GM19397 (cell line): Measurements from ENCODE around the gene CNPY2.
"Not testable (repeated sequence)": the region's sequence is repeated elsewhere in the genome, so short reads cannot be mapped to it uniquely, and the experiment has no call there.

Source experiments
- ATAC-seq: cut with Tn5 transposase; IDR thresholded peaks from one replicate; pipeline ENCODE4 v1.9.1; 2021; ENCODE audit warnings: mild to moderate bottlenecking, moderate library complexity; ENCODE audit not compliant: unreplicated experiment

The CNPY2 gene

DNA sequence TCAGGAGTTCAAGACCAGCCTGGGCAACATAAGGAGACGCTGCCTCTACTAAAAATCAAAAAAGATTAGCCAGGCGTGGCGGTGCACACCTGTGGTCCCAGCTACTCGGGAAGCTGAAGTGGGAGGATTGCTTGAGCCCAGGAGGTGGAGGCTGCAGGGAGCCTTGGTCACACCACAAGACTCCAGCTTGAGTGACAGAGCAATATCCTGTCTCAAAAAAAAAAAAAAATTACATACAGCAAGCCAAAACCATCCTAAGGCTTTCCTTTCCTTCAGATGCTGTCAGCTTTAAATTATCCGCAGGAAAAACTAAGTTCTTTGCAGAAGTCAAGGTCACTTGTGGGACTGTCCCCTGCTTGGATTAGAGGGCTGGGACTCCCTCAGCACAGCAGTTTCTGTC lies 17.0 kb downstream of the CNPY2 start:
- ATAC-seq: no peak

DNA sequence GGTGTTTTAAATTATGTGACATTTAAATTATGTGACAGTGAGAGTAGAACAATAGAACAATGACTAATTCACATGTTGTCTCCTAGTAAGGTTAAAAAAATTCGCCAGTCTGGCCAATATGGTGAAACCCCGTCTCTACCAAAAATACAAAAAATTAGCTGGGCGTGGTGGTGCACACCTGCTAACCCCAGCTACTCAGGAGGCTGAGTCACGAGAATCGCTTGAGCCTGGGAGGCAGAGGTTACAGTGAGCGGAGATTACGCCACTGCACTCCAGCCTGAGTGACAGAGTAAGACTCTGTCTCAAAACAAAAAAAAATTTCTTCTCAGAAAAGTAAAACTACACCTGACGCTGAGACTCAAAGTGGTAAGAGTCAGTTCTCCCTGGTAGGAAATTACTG lies 18.4 kb downstream of the CNPY2 start:
- no peak for ATAC-seq

- ATAC-seq: no peak
These were observed 19.5 kb downstream of the CNPY2 start for GRCh38 chr12:56296295-56296694.

DNA sequence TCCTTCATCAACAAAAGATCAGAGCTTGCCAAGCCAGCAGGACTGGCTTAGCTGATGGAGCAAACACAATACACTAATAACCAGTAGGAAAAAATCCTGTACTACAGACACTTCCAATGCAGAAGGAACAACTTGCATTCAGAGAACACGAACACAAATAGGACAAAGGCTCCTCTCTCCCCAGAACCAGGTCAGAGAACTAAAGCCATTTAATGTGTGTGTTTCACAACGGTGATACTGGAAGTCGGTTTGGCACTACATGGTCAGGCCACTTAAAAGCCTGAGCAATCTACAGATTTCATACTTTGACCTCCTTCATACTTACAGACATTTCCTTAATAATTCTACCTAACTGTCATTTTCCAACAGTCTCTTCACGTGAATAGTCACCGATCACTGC lies 22.0 kb downstream of the CNPY2 start:
- no peak for ATAC-seq

- ATAC-seq: no peak
These were observed 26.9 kb downstream of the CNPY2 start for GRCh38 chr12:56288705-56289387.

GRCh38 chr12:56286044-56286830 lies 29.6 kb downstream of the CNPY2 start:
- ATAC-seq: no peak

DNA sequence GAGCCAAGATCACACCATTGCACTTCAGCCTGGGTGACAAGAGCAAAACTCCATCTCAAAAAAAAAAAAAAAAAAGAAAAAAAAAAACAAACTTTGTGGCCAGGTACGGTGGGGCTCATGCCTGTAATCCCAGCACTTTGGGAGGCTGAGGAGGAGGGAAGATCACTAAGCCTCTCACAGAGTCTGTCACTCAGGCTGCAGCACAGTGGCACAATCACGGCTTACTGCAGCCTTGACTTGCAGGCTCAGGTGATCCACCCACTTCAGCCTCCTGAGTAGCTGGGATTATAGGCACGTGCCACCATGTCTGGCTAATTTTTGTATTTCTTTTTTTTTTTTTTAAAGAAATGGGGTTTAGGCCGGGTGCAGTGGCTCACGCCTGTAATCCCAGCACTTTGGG lies 31.5 kb downstream of the CNPY2 start:
- ATAC-seq: not testable (repeated sequence)

DNA sequence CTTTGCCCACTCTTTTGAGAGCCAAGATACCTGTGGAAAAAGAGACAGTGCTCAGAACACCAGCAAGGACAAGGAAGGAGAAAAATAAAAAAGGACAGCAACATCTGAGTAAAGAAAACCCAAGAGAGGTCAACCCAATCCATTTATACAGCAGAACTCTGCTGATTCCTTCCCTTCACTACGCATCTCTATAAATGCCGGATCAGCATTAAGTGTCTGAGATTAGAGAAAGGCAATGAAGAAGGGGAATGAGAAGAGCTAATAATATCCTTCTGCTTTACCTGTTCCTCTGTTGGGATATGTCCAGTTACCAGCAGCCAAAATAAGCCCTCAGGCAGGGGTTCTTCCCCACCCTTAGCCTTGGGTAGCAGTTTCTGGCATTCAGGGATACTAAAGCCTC lies 33.2 kb downstream of the CNPY2 start:
- no peak for ATAC-seq

DNA sequence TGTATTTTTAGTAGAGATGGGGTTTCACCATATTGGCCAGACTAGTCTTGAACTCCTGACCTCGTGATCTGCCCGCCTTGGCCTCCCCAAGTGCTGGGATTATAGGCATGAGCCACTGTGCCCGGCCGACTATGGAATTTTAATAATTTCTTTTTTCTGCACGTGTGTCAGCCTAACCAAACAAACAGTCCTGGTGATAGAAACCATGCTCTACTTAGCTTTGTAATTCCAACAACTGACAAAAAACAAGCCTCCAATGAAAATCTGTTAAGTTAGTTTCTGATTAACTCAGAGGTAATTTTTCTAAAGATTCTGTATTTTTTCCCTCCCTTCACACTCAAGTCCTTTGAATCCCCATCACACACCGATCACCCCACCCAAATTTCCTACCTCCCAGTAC lies 33.8 kb downstream of the CNPY2 start:
- ATAC-seq: no peak

- ATAC-seq: no peak
These were observed 34.9 kb downstream of the CNPY2 start for GRCh38 chr12:56280849-56281248.

GRCh38 chr12:56278905-56279304 lies 36.9 kb downstream of the CNPY2 start:
- no peak for ATAC-seq

DNA sequence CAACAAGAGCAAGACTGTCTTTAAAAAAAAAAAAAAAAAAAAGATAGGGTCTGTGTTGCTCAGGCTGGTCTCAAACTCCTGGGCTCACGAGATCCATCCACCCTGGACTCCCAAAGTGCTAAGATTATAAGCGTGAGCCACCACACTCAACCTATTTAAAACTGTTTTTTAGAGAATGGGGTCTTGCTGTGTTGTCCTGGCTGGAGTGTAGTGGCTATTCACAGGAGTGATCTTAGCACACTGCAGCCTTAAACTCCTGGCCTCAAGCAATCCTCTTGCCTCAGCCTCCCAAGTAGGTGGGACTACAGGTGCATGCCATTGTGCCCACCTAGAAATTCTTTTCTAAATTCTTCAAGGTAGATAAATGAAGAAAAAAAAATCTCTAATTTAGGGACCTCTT lies 41.5 kb downstream of the CNPY2 start:
- ATAC-seq: no peak

DNA sequence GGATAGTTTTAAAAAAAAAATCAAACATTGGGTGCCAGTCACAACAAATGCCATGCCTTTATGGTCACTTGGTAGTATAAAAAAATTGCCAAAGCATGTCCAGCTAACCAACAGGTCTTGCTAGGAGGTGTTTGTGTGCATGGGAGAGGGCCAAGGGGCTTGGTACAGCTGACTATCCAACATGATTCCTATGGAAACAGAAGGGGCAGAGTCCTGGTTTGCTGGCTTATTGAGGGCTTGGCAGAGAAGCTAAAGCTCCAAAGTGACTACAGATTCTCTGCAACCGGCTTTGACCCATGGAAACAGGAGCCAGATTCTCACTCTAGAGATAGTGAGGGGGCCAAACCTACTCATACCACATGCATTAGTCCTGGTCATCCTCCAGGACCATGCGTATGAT lies 43.3 kb downstream of the CNPY2 start:
- ATAC-seq: not testable (repeated sequence)

GRCh38 chr12:56271031-56271430 lies 44.8 kb downstream of the CNPY2 start:
- no peak for ATAC-seq

DNA sequence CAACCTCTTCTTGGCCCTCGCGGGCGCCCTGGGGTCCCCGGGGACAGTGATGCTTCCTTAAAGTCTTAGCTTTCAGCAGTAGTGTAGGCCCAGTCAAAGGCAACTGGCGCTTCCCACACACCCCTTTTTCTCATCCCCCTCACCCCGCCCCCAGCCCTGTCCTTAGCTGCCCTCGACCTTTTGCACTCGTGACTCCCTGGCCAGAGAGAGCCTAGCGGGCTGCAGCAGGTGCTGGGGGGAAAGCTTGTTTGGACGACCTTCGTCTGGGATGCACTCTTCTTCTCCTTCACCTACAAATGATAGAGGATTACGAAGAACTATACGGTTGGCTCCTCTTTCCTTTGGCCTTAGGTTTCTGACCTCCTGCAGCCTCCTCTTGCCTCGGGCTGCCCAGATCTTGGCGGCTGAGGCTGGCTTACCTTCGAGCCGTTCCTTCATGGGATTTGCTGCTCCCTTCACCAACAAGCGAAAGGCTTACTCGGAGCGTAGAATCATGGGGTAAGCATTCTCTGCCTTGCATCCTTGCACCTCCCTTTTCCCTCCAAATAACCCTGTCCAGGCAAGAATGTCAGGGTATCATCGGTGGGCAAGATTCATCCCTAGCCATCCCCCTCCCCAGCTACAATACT lies 48.2 kb downstream of the CNPY2 start:
- no peak for ATAC-seq

DNA sequence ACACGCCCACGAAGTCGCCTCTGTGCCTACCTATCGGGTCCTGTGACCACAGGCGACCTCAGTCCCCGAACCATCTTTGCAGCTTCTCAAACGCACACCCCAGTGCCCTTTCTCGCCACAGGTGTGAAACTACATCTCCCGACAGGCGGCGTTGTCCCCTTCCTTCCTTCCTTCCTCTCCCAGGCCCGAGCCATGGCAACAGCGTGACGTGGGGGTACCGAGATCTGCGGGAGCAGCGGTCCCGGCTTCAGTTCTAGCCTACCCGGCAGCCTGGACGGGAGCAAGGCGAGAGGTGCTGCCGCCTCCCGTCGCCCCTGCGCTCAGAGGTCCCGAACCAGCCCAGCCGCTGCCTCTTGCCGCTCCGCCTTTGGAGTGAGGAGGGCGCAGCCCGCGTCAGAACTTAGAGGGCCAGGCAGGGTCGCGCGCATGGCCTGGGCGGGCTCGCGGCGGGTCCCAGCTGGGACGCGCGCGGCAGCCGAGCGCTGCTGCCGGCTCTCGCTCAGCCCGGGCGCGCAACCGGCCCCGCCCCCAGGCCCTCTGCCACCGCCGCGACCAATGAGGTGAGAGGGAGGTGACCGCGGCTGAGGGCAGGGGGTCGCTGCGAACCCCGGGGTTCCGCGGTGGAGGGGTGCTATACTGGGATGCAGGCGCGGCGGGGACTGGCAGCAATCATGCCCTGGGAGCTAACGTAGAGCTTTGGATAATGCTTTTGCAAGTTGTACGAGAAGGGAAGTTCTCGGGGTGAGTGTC lies 48.9 kb downstream of the CNPY2 start, which contains the start of gene COQ10A:
TSS of gene COQ10A (plus strand) at position 250 of the 750 bp plus-strand sequence. CDS start at position 427, 177 bp downstream.
- ATAC-seq: peak; percentile 89

DNA sequence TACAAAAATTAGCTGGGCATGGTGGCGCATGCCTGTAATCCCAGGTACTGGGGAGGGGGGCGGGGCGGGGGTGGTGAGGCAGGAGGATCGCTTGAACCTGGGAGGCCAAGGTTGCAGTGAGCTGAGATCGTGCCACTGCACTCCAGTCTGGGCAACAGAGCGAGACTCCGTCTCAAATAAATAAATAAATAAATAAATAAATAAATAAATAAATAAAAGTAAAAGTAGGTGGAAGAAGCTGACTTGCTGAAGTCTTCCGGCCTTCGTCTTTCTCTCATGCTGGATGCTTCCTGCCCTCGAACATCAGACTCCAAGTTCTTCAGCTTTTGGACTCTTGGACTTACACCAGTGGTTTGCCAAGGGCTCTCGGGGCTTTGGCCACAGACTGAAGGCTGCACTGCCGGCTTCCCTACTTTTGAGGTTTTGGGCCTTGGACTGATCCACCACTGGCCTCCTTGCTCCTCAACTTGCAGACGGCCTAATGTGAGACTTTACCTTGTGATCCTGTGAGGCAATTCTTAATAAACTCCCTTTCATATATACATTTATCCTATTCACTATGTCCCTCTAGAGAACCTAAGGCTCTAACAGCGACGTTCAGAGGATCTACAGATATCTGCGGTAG lies 49.6 kb downstream of the CNPY2 start:
- ATAC-seq: not testable (repeated sequence)

GRCh38 chr12:56262955-56263354 lies 52.8 kb downstream of the CNPY2 start:
- ATAC-seq: not testable (repeated sequence)

- ATAC-seq: no peak
These were observed 54.1 kb downstream of the CNPY2 start for GRCh38 chr12:56261503-56262232.

DNA sequence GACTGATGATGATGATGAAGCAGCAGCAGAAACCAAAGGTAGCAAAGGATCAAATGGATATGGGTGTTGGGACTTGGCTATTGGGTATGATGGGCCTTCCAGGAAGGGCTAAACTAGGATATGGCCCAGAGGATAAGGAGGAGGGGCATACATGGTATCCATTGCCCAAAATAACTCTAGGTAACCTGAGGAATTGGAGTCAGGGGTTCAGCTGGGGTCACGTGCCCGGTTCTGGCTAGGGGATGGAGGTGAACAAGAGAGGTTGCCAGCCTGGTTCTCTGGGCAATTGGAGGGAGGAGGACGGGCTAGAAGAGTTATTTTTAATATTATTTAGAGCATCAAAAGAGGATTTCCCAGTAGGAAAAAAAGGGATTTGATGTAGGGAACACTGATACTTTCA lies 54.9 kb downstream of the CNPY2 start:
- no peak for ATAC-seq
